ENCODE data around the gene KREMEN1.

- no peak for TF ChIP-seq POLR2A (IDR thresholded peaks at IDR 0.05; ENCODE audit: low read length)
- no peak for TF ChIP-seq GATA1 (IDR thresholded peaks at IDR 0.05; ENCODE audit: low read depth, low read length)
These were observed 83.7 kb downstream of the KREMEN1 start for GRCh38 chr22:29156507-29156906.

Data from erythroblast (primary cell).